Measurements from ENCODE around the gene UBXN10. TPM values are rescaled to one million over a fixed set of nuclear protein-coding genes. Genes with fewer than 3 reads are reported as not detected.

The UBXN10 gene
- total RNA-seq, 6 experiments from 2014 or later: 0.35 to 2.5 (median 1.8) TPM

- H3K36me3 ChIP-seq: no peaks in the 10 kb centered on the region
- H3K9me3 ChIP-seq: no peaks in the 10 kb centered on the region
- 86% methylated on average over 5 of the region's 5 CpGs for WGBS (ENCODE audit: insufficient coverage, low coverage, low lambda C conversion rate, missing lambda C conversion rate)
- H3K27me3 ChIP-seq: no peaks in the 10 kb centered on the region
- intact Hi-C loops (cut with DNase I): no loop called here
- TF ChIP-seq POLR2A (IDR thresholded peaks at IDR 0.05): no peak
- TF ChIP-seq, protein P1, sequence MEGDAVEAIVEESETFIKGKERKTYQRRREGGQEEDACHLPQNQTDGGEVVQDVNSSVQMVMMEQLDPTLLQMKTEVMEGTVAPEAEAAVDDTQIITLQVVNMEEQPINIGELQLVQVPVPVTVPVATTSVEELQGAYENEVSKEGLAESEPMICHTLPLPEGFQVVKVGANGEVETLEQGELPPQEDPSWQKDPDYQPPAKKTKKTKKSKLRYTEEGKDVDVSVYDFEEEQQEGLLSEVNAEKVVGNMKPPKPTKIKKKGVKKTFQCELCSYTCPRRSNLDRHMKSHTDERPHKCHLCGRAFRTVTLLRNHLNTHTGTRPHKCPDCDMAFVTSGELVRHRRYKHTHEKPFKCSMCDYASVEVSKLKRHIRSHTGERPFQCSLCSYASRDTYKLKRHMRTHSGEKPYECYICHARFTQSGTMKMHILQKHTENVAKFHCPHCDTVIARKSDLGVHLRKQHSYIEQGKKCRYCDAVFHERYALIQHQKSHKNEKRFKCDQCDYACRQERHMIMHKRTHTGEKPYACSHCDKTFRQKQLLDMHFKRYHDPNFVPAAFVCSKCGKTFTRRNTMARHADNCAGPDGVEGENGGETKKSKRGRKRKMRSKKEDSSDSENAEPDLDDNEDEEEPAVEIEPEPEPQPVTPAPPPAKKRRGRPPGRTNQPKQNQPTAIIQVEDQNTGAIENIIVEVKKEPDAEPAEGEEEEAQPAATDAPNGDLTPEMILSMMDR (IDR thresholded peaks at IDR 0.05): no peak
- no peaks in the 10 kb centered on the region for H3K4me1 ChIP-seq
- H3K4me3 ChIP-seq: no peak overlapping the region
- ATAC-seq (no peak), DNase-seq (no peak)
- H3K27ac ChIP-seq: no peak overlapping the region
Measured at GRCh38 chr1:20202166-20202565, 16.3 kb downstream of the UBXN10 start.

- no peak overlapping the region for H3K27ac ChIP-seq
- peaks cover 0 to under 1% (median 0%) of the 10 kb centered on the region in 4 donors for H3K4me1 ChIP-seq
- no peaks in the 10 kb centered on the region for H3K36me3 ChIP-seq
- DNase-seq (no peak), ATAC-seq (no peak)
- H3K27me3 ChIP-seq: no peaks in the 10 kb centered on the region
- H3K9me3 ChIP-seq: no peaks in the 10 kb centered on the region
- no peak overlapping the region for H3K4me3 ChIP-seq
- 72% methylated on average over 4 of the region's 4 CpGs for WGBS (ENCODE audit: insufficient coverage, low coverage, low lambda C conversion rate, missing lambda C conversion rate)
- intact Hi-C loops (cut with DNase I): no loop called here
- TF ChIP-seq, protein P1 (IDR thresholded peaks at IDR 0.05): no peak
- TF ChIP-seq POLR2A (IDR thresholded peaks at IDR 0.05): no peak
Measured at GRCh38 chr1:20207546-20207945, 21.6 kb downstream of the UBXN10 start.

DNA sequence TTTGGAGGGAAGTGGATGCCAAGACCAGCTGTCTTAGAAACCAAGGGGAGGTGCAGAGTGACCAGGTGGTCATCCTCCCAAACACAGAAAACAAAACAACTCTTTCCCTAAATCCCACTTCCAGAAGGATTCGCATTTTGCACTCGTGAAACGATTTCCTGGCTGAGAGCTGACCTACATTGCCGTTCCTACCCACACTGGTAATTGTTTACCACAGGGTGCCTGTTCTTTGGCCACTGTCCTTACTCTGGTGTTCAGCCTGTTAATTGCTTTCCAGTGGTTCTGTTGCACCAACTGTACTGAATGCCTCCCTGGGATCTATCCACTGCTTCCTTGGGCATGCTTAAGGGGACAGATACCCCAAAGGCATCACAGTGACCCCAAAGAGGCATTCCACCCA is 23.6 kb downstream of the UBXN10 start:
- DNase-seq (no peak), ATAC-seq (no peak)
- no peak overlapping the region for H3K27ac ChIP-seq
- H3K9me3 ChIP-seq: no peaks in the 10 kb centered on the region
- intact Hi-C loops (cut with DNase I): no loop called here
- no peak for TF ChIP-seq POLR2A (IDR thresholded peaks at IDR 0.05)
- TF ChIP-seq, protein P1 (IDR thresholded peaks at IDR 0.05): no peak
- 67% methylated on average over 4 of the region's 4 CpGs for WGBS (ENCODE audit: insufficient coverage, low coverage, low lambda C conversion rate, missing lambda C conversion rate)
- H3K4me3 ChIP-seq: no peak overlapping the region
- H3K36me3 ChIP-seq: no peaks in the 10 kb centered on the region
- no peaks in the 10 kb centered on the region for H3K27me3 ChIP-seq
- H3K4me1 ChIP-seq: peaks cover 0 to 3% (median 0%) of the 10 kb centered on the region in 4 donors

DNA sequence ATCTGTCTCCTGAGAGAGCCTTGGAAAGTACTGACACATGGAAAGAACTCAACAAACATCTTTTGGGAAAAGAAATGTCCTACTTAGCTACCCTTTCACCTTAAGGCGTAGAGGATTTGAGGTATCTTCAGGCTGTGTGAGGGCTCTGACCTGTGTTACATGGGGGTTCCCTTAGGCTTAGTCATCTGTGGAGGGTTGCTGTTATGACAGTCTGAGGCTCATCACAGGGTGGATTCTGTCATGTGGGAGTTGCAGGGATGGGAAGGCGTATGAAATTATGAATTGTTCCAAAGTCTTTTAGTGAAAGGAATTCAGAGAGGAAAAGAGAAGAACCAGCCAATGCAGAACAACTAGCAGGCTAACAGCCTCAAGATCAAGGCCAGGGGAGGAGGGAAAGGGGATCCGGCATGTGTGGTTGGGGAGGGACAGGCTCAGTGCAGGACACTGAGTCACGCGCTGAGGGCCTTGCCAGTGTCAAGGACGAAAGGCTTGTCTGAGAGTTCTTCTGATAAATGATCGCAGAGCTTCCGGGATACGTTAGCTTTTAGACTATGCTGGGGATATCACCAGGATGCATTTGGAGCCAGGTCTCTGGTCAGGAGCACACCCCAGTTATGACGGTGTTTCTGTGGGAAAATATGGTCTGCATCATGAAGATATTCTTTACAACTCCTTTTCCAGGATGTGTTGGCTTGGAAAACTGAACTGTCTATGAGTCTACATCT is 25.0 kb downstream of the UBXN10 start:
- no peaks in the 10 kb centered on the region for H3K27me3 ChIP-seq
- intact Hi-C loops (cut with DNase I): loop anchor here in 1 of 2 donors (10.0 kb wide), 1 partner anchor 284 kb away; no protein-coding TSS in a partner anchor
- H3K4me3 ChIP-seq: no peak overlapping the region
- no peak for TF ChIP-seq POLR2A (IDR thresholded peaks at IDR 0.05)
- TF ChIP-seq, protein P1 (IDR thresholded peaks at IDR 0.05): no peak
- no peaks in the 10 kb centered on the region for H3K9me3 ChIP-seq
- 70% methylated on average over 4 of the region's 10 CpGs for WGBS (ENCODE audit: insufficient coverage, low coverage, low lambda C conversion rate, missing lambda C conversion rate)
- H3K4me1 ChIP-seq: peaks cover 0 to 3% (median 0%) of the 10 kb centered on the region in 4 donors
- H3K36me3 ChIP-seq: no peaks in the 10 kb centered on the region
- peak in 1 of 3 donors; percentile 23 for DNase-seq
- no peak overlapping the region for H3K27ac ChIP-seq
- peak; percentile 39 to 68 (median 62) for ATAC-seq
